PC-9 (cell line): ENCODE data around the gene UBTF.

Source experiments
- EZH2 ChIP-seq: fragments of 200-600 bp; sonication (generic); IDR thresholded peaks from 2 replicates; pipeline ENCODE4 v1.8.0; 2017; ENCODE audit warnings: antibody characterized with exemption, low read depth
- TF ChIP-seq, protein P1 (sequence below): fragments of 200-600 bp; sonication (generic); conservative IDR thresholded peaks from 2 replicates; pipeline ENCODE4 v1.6.1; 2017; ENCODE audit warnings: mixed run types, antibody characterized with exemption, mild to moderate bottlenecking, moderate library complexity

DNA sequence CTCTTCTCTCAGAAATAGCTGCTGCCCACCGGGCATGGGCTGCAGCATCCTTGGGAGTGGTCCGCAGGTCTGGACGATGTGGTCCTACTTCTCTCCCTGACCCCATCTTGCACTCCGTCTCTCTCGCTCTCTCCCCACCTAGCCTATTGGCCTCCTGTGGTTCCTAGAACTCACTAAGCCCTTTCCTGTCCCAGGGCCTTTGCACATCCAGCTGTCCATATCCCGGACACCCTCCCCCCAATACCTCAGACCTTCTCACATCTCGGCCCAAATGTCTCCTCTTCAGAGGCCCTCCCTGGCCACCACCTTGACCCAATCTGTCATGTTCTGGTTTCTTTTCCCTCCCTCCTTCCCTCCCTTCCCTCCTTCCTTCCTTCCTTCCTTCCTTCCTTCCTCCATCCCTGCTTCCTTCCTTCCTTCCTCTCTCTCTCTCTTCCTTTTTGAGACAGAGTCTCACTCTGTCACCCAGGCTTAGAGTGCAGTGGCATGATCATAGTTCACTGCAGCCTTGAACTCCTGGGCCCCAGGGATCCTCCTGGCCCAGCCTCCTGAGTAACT lies 43.9 kb upstream of the UBTF start:
- TF ChIP-seq, protein P1, sequence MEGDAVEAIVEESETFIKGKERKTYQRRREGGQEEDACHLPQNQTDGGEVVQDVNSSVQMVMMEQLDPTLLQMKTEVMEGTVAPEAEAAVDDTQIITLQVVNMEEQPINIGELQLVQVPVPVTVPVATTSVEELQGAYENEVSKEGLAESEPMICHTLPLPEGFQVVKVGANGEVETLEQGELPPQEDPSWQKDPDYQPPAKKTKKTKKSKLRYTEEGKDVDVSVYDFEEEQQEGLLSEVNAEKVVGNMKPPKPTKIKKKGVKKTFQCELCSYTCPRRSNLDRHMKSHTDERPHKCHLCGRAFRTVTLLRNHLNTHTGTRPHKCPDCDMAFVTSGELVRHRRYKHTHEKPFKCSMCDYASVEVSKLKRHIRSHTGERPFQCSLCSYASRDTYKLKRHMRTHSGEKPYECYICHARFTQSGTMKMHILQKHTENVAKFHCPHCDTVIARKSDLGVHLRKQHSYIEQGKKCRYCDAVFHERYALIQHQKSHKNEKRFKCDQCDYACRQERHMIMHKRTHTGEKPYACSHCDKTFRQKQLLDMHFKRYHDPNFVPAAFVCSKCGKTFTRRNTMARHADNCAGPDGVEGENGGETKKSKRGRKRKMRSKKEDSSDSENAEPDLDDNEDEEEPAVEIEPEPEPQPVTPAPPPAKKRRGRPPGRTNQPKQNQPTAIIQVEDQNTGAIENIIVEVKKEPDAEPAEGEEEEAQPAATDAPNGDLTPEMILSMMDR: no peak
- TF ChIP-seq EZH2: no peak
